Thymus (tissue), 11 donors: ENCODE measurements around the gene CACNA2D1. TPM values are rescaled to one million over a fixed set of nuclear protein-coding genes. Genes with fewer than 3 reads are reported as not detected.
"Not testable (repeated sequence)": the region's sequence is repeated elsewhere in the genome, so short reads cannot be mapped to it uniquely, and the experiment has no call there.

Source experiments
- DNase-seq, 9 donors: peaks; one replicate each; pipeline ENCODE4 v3.0.0-alpha.2; 2013; ENCODE audit warnings: low spot score in 9 of 9, low read depth in 6 of 9, missing footprints in 1 of 9
- H3K27ac ChIP-seq, 2 donors: one replicate each; pipeline ENCODE4 v1.5.1; 2013; ENCODE audit warnings: control low read depth in 1 of 2, low read depth in 1 of 2, low read length in 1 of 2, mild to moderate bottlenecking in 1 of 2, moderate library complexity in 1 of 2
- H3K27me3 ChIP-seq, 2 donors: one replicate each; pipeline ENCODE4 v1.5.1; 2013; ENCODE audit warnings: low read length in 1 of 2; ENCODE audit not compliant: control insufficient read depth in 2 of 2, insufficient read depth in 1 of 2
- H3K36me3 ChIP-seq, 2 donors: one replicate each; pipeline ENCODE4 v1.5.1; 2013; ENCODE audit warnings: low read length in 1 of 2, mild to moderate bottlenecking in 1 of 2, moderate library complexity in 1 of 2; ENCODE audit not compliant: control insufficient read depth in 2 of 2, insufficient read depth in 2 of 2
- H3K4me1 ChIP-seq, 2 donors: one replicate each; pipeline ENCODE4 v1.5.1; 2013; ENCODE audit warnings: low read length in 2 of 2; ENCODE audit not compliant: control insufficient read depth in 2 of 2, insufficient read depth in 2 of 2
- H3K4me3 ChIP-seq, 2 donors: one replicate each; pipeline ENCODE4 v1.5.1; 2013; ENCODE audit warnings: low read length in 2 of 2, control low read depth in 1 of 2, mild to moderate bottlenecking in 1 of 2
- H3K9me3 ChIP-seq, 2 donors: one replicate each; pipeline ENCODE4 v1.5.1; 2013; ENCODE audit warnings: low read length in 1 of 2, mild to moderate bottlenecking in 1 of 2; ENCODE audit not compliant: control insufficient read depth in 2 of 2, insufficient read depth in 1 of 2
- WGBS: extraction: QIAGEN DNeasy Blood & Tissue Kit; methylation state at CpG from one replicate; pipeline ENCODE4 v1.1.7; 2013; 5-methylcytosine and 5-hydroxymethylcytosine counted together
- polyA plus RNA-seq: library from polyadenylated mRNA; stranded (reverse); fragments of 200-250 nt; gene quantifications from one replicate; pipeline ENCODE4 v1.2.3, GENCODE V29; 2013
- total RNA-seq: library from RNA; stranded (reverse); fragments of 120-200 nt; gene quantifications from one replicate; pipeline ENCODE4 v1.2.4, GENCODE V29; 2013
- donor health status: healthy.

Gene CACNA2D1
- total and polyA plus RNA-seq, 2 donors, result 5.7 to 8.4 TPM

GRCh38 chr7:82441669-82442478 lies 1.7 kb downstream of the CACNA2D1 start:
- no peaks in the 10 kb centered on the region for H3K4me1 ChIP-seq
- H3K4me3 ChIP-seq, result no peak overlapping the region
- no peak overlapping the region for H3K27ac ChIP-seq
- DNase-seq, result no peak
- peaks cover 0 to 3% of the 10 kb centered on the region in 2 donors for H3K9me3 ChIP-seq
- WGBS, result 41% methylated on average over 9 of the region's 9 CpGs
- peaks cover 30 to 51% of the 10 kb centered on the region in 2 donors for H3K27me3 ChIP-seq
- no peaks in the 10 kb centered on the region for H3K36me3 ChIP-seq

- no peaks in the 10 kb centered on the region for H3K4me1 ChIP-seq
- no peak overlapping the region for H3K27ac ChIP-seq
- H3K9me3 ChIP-seq, result no peaks in the 10 kb centered on the region
- H3K27me3 ChIP-seq, result peaks cover 18 to 28% of the 10 kb centered on the region in 2 donors
- H3K4me3 ChIP-seq, result no peak overlapping the region
- 84% methylated on average over 5 of the region's 5 CpGs for WGBS
- no peak for DNase-seq
- H3K36me3 ChIP-seq, result no peaks in the 10 kb centered on the region
Measured at GRCh38 chr7:82438521-82438920, 5.1 kb downstream of the CACNA2D1 start.

GRCh38 chr7:82435769-82436168 lies 7.8 kb downstream of the CACNA2D1 start:
- Histone ChIP-seq H3K9me3 (peaks cover 0 to 7% of the 10 kb centered on the region in 2 donors), H3K4me3 (no peak overlapping the region), H3K27ac (no peak overlapping the region), H3K36me3 (no peaks in the 10 kb centered on the region), H3K27me3 (peaks cover 0 to 3% of the 10 kb centered on the region in 2 donors), H3K4me1 (no peaks in the 10 kb centered on the region)
- DNase-seq, result no peak
- 92% methylated on average over 5 of the region's 5 CpGs for WGBS

GRCh38 chr7:82434275-82435022 lies 9.1 kb downstream of the CACNA2D1 start:
- H3K4me3 ChIP-seq, result no peak overlapping the region
- no peaks in the 10 kb centered on the region for H3K36me3 ChIP-seq
- no peaks in the 10 kb centered on the region for H3K27me3 ChIP-seq
- H3K4me1 ChIP-seq, result no peaks in the 10 kb centered on the region
- H3K27ac ChIP-seq, result no peak overlapping the region
- H3K9me3 ChIP-seq, result peaks cover 0 to 7% of the 10 kb centered on the region in 2 donors
- DNase-seq, result no peak
- 91% methylated on average over 4 of the region's 4 CpGs for WGBS

GRCh38 chr7:82433507-82433906 lies 10.1 kb downstream of the CACNA2D1 start:
- H3K36me3 ChIP-seq, result no peaks in the 10 kb centered on the region
- WGBS, result 91% methylated on average over 1 of the region's 1 CpG

DNA sequence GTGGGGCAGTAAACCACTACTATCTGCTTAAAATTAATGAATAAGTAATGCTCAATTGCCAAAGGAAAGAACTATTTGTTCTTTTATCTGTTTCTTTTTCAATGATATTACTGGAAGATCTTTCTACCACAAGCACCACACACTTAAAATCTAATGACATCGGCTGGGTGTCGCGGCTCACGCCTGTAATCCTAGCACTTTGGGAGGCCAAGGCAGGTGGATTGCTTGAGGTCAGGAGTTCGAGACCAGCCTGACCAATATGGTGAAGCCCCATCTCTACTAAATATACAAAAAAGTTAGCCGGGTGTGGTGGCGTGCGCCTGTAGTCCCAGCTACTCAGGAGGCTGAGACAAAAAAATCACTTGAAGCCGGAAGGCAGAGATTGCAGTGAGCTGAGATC lies 10.8 kb downstream of the CACNA2D1 start:
- H3K4me3 ChIP-seq, H3K36me3 ChIP-seq, H3K27me3 ChIP-seq, DNase-seq, H3K4me1 ChIP-seq, H3K27ac ChIP-seq, H3K9me3 ChIP-seq: not testable (repeated sequence)
- 95% methylated on average over 9 of the region's 9 CpGs for WGBS

More at GRCh38 chr7:82433507-82433906, 10.1 kb downstream of the CACNA2D1 start:
- DNase-seq, result no peak
- Histone ChIP-seq H3K4me1 (no peaks in the 10 kb centered on the region), H3K27me3 (no peaks in the 10 kb centered on the region), H3K27ac (no peak overlapping the region), H3K9me3 (peaks cover 0 to 7% of the 10 kb centered on the region in 2 donors), H3K4me3 (no peak overlapping the region)

GRCh38 chr7:82430500-82431465 lies 12.8 kb downstream of the CACNA2D1 start:
- 75% methylated on average over 9 of the region's 9 CpGs for WGBS
- Histone ChIP-seq H3K9me3 (peaks cover 0 to 7% of the 10 kb centered on the region in 2 donors), H3K27me3 (no peaks in the 10 kb centered on the region), H3K27ac (no peak overlapping the region), H3K36me3 (no peaks in the 10 kb centered on the region), H3K4me1 (no peaks in the 10 kb centered on the region), H3K4me3 (no peak overlapping the region)
- no peak for DNase-seq

GRCh38 chr7:82429408-82429807 lies 14.2 kb downstream of the CACNA2D1 start:
- Histone ChIP-seq H3K4me3 (no peak overlapping the region), H3K9me3 (peaks cover 0 to 7% of the 10 kb centered on the region in 2 donors), H3K27ac (no peak overlapping the region), H3K4me1 (no peaks in the 10 kb centered on the region), H3K36me3 (no peaks in the 10 kb centered on the region), H3K27me3 (no peaks in the 10 kb centered on the region)
- DNase-seq, result no peak
- 68% methylated on average over 5 of the region's 5 CpGs for WGBS
